Activated T-helper 1 cell treated with anti-CD3 and anti-CD28 coated beads, Interleukin-2, amount 50 U/mL, for 16 hours (primary cell): ENCODE data around the gene FDX1.

Source experiments
- DNase-seq, 2 donors: peaks; one replicate each; pipeline ENCODE4 v3.0.0-alpha.2; 2020; ENCODE audit warnings: low read depth in 1 of 2, low spot score in 1 of 2

FDX1 gene

GRCh38 chr11:110507328-110507727 lies 77.6 kb downstream of the FDX1 start:
- DNase-seq: no peak

- DNase-seq: no peak
These were observed 79.0 kb downstream of the FDX1 start for GRCh38 chr11:110508786-110509185.

DNA sequence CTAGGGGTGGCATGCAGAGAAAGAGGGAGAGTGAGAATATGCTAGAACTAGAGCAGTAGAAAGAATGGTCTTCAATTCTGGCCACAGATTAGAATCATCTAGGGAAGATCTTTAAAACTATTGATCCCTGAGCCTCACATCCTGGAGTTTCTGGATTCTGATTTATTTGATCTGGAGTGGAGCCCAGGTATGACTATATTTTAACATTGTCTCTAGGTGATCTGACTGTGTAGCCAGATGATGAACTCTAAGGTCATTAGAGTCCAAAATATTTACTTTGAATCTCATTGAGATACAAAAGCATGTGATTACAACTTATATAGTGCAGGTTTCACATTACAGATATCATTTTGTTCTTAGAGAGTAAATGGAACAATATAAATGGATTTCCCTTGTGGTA lies 79.7 kb downstream of the FDX1 start:
- DNase-seq: no peak

GRCh38 chr11:110512026-110512425 lies 82.3 kb downstream of the FDX1 start:
- no peak for DNase-seq

- DNase-seq: no peak
These were observed 83.6 kb downstream of the FDX1 start for GRCh38 chr11:110513259-110513801.

GRCh38 chr11:110513846-110514437 lies 84.2 kb downstream of the FDX1 start:
- no peak for DNase-seq
